ENCODE measurements around the gene C8A.

DNA sequence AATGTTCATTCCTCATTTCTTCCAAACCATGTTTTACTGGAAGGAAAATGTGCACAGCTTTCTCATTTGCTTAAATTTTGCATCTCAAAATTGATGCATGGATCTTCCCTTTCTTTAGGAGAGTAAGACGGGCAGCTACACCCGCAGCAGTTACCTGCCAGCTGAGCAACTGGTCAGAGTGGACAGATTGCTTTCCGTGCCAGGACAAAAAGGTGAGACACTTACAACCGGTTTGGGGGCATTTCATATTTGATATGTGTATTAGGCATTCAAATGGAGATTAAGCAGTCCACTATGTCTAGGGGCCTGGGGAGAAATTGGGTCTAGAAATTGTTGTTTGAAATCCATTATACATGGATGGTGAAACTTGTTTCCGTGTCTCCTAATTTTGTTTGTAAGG lies 12.9 kb downstream of the C8A start:
- no peak for TF ChIP-seq EZH2 (IDR thresholded peaks at IDR 0.05; ENCODE audit: insufficient read depth, poor library complexity, severe bottlenecking)
- no peak for TF ChIP-seq EZH2phosphoT487 (IDR thresholded peaks at IDR 0.05; ENCODE audit: insufficient read depth, low read depth)
